HG03097 (cell line): Measurements from ENCODE around the gene C1orf232.
A peak's percentile ranks its signal among the peaks of the same experiment; 100 is the strongest.

Experiments
- ATAC-seq: cut with Tn5 transposase; IDR thresholded peaks from one replicate; pipeline ENCODE4 v1.9.1; 2021; ENCODE audit not compliant: unreplicated experiment, low FRiP score

Gene C1orf232

DNA sequence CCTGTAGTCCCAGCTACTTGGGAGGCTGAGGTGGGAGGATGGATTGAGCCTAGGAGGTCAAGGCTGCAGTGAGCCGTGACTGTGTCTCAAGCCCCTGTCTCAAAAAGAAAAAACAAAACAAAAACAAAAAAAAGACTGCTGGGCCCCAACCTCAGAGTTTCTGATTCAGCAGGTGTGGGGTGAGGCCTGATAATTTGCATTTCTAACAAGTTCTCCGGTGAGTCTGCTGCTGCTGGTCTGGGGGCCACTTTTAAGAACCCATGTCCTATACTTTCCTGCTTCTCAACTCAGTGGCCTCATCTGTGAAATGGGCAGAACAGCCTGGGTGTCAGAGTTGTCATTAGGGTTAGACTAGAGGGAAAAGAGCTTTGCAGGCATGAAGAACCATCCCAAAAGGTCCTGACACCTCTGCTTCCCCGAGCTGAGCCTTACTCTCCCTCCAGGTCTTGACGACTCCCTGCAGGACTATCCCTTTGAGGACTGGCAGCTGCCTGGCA is 11.3 kb upstream of the C1orf232 start:
- no peak for ATAC-seq

DNA sequence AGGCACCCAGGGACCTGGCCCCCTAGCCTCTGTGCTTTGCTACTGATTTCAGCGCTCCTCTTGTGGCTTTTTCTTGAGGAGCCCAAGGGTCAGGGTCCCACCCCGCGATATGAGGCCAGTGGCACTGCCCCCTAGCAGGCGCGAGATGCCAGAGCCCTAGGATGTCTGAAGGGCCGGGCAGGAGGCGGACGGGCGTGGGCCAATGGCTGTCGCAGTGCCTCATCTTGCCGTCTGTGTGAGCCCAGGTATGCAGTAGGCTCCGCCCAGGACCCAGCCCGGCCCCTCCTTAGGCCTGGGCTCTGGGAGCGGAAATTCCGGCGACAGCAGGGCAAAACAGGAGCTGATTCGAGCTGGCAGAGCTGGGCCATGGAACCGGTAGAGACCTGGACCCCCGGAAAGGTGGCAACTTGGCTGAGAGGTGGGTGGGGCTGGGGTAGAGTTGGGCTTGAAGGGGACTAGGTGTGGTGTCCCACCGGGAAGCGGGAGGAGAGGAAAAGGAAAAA is 8.5 kb upstream of the C1orf232 start, which contains the start of gene CNKSR1:
TSS of gene CNKSR1 (plus strand) at position 310 of the 503 bp plus-strand sequence. CDS start at position 367, 57 bp downstream.
- no peak for ATAC-seq

GRCh38 chr1:26175346-26175745 is 6.6 kb upstream of the C1orf232 start:
- no peak for ATAC-seq

GRCh38 chr1:26171084-26172072 is 2.6 kb upstream of the C1orf232 start, which contains the start of gene ZNF593OS:
Gene ZNF593OS, minus strand, starts transcription at chr1:26171832. Its CDS starts 171 bp downstream, at chr1:26171661.
- no peak for ATAC-seq

DNA sequence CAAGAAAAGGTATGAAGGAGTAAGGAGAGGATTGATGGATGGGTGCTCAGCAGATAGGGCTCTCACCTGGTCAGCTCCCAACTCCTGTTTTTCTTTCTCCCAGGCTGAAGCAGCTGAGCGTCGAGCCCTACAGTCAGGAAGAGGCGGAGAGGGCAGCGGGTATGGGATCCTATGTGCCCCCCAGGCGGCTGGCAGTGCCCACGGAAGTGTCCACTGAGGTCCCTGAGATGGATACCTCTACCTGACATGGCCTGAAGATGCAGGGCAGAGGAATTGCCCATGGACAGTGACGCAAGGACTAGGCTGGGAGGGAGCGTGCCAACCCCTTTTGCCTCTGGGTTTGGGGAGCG is 1.7 kb upstream of the C1orf232 start:
- ATAC-seq = no peak

GRCh38 chr1:26169669-26170471 is 1.1 kb upstream of the C1orf232 start, which contains the start of gene ZNF593:
Gene ZNF593, plus strand, starts transcription at chr1:26169908. Its CDS starts 76 bp downstream, at chr1:26169984.
- peak; percentile 90 for ATAC-seq

- no peak for ATAC-seq
These were observed 413 bp upstream of the C1orf232 start for GRCh38 chr1:26169198-26169554.

DNA sequence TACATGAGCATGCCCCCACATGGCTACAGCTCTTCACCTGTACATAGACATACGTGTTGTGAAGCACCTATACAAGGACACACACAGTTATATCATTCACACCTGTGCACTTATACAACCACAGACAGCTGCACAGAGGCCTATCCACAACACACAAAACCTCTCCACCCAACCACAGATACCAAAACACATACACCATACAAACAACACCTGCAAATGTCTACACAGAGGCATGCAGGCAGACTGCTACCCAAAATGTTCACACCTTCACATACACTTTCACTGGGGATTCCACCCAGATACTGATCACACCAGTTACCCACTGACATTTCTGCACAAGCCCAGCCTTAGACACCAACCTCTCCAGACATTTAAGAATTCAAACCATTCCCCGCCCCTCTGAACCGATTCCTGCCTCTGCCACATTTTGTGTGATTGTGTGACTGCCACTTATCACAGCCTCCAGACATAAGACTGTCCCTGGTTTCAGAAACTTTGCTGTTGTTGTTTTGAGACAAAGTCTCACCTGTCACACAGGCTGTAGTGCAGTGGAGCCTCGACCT is 2.0 kb downstream of the C1orf232 start:
- no peak for ATAC-seq

GRCh38 chr1:26164861-26165842 is 3.6 kb downstream of the C1orf232 start:
- no peak for ATAC-seq

DNA sequence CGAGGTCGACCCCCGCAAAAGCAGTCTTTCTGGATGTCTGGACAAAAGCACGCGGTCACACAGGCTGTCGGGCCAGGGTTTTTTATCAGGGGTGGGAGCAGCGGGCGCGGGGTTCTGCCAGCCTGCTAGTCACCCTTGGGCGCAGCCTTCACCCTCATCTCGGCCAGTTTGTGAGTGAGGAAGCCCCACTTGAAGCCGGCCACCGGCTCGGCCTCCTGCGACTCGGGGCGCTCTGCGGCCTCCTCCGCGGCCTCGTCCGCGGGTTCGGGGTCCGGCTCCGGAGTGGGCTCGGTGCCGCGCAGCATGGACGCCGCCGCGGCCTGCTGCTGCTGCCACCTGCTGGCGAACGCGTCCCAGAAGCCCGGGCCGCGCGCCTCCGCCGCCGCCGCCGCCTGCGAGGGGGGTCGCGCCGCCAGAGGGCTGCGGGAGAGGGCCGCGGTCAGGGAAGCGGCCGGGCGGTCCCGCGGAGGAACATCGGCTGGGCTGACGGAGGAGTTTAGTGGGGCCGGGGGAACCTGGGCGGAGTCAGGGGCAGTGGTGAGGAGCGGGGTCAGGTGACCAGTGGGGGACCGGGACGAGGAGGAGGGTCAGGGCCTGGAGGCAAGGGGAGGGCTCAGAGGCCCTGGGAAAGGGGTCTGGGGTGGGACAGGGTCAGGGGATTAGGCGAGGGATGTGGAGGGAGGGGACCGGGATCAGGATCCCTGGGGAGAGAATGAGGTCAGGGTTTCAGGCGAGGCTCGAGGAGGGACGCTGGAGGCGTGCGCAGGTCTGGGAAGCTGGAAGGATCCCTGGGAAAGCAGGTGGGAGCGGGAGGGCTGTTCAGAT is 4.5 kb downstream of the C1orf232 start:
- ATAC-seq = no peak

DNA sequence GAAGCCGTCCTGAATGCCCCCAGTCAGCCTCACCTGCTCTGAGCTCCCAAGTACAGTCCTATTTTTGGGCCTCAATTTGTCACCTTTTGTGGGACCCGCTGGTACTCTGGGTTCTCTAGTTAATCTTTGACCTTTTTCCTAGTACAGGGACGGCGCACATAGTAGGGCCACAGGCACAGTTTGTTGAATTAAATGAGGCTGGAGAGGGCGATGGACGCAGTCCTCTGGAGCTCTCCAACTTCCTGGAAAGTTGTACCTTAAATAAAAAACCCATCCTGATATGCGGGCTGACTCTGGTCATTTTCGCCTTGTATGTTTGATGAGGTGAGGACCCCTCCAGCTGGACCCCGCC is 5.1 kb downstream of the C1orf232 start:
- no peak for ATAC-seq

GRCh38 chr1:26162220-26162709 is 6.5 kb downstream of the C1orf232 start:
- ATAC-seq = no peak

DNA sequence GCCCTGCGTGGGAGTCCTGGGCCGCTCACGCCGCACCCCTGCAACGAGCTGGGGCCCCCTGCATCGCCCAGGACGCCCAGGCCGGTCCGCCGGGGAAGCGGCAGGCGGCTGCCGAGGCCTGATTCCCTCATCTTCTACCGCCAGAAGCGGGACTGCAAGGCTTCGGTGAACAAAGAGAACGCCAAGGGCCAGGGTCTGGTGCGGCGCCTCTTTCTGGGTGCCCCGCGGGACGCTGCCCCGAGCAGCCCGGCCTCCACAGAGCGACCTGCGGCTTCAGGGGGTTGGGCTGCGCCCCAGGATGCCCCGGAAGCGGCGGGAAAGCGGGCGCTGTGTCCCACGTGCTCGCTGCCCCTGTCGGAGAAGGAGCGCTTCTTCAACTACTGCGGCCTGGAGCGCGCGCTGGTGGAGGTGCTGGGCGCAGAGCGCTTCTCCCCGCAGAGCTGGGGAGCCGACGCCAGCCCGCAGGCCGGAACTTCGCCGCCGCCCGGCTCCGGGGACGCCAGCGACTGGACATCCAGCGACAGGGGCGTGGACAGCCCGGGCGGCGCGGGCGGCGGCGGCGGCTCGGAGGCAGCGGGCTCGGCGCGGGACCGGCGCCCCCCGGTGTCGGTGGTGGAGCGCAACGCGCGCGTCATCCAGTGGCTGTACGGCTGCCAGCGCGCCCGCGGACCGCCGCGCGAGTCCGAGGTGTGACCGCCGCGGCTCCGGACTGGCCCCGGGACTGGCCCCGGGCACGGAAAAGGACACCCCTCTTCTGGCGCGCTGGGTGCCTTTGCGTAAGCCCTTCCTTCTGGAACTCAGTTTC is 7.1 kb downstream of the C1orf232 start:
- ATAC-seq = no peak

- no peak for ATAC-seq
These were observed 8.0 kb downstream of the C1orf232 start for GRCh38 chr1:26160527-26161414.

GRCh38 chr1:26159743-26160039 is 9.1 kb downstream of the C1orf232 start:
- no peak for ATAC-seq

DNA sequence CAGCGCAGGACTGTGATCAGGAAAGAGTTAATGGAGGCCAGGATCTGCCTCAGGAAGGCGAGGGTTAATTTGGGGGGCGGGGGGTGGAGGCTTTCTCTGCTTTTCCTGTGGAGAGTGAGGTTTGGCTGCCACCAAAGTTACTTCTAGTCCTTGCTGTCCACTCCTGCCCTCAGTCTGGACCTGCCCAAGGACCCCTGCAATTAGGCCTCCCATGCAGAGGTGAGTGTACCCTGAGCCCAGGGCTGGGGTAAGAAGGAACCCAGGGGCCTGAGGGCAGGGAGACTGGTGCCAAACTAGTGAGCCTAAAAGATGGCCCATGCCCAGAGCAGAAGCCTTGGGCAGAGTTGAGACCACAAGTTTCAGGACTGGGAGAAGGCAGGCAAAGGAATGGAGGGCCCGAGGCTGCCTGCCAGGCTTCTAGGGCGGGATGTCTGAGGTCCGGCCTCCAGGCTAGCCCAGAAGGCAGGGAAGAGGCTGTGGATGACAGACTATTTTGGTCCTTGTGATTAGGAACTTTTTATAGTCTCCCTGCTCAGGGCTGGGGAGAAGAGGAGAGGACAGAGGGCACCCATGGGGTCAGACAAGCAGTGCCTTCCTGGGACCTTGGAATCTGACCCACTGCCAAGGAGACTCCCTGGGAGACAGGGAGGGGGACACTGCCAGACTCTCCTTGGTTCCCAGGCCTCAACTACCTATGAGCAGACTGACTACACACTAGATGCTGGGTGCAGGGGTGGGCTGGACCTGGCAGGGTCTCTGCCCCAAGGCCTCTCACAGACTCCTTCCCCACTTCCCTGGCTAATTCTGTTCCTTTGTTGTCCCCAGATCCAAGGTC is 9.6 kb downstream of the C1orf232 start, which contains the start of gene FAM110D:
TSS of gene FAM110D (plus strand) at position 172 of the 835 bp plus-strand sequence. CDS start 2,213 bp downstream, outside the sequence.
- ATAC-seq = no peak
